Right cardiac atrium (tissue), 5 donors: ENCODE results near the gene CPT1B. TPM values are rescaled to one million over a fixed set of nuclear protein-coding genes. Genes with fewer than 3 reads are reported as not detected.
A peak's percentile ranks its signal among the peaks of the same experiment; 100 is the strongest.

Source experiments
- ATAC-seq, 2 donors: fragments of 200-7000 bp; cut with Tn5 transposase; one replicate each; pipeline versions ENCODE4 v1.8.0 to v1.9.1; 2020; ENCODE audit warnings: moderate library complexity in 2 of 2, mild to moderate bottlenecking in 1 of 2
- DNase-seq, 3 donors: peaks; one replicate each; pipeline ENCODE4 v3.0.0-alpha.2; 2020
- H3K27ac ChIP-seq: one replicate; pipeline ENCODE4 v1.5.1; 2013; ENCODE audit warnings: mild to moderate bottlenecking, low read length, control low read depth, moderate library complexity
- H3K27me3 ChIP-seq: one replicate; pipeline ENCODE4 v1.6.1; 2013; ENCODE audit not compliant: control insufficient read depth, insufficient read depth
- H3K4me1 ChIP-seq: one replicate; pipeline ENCODE4 v1.6.1; 2013; ENCODE audit warnings: low read length; ENCODE audit not compliant: control insufficient read depth, insufficient read depth
- H3K4me3 ChIP-seq: one replicate; pipeline ENCODE4 v1.5.1; 2013; ENCODE audit warnings: low read length, control low read depth
- H3K9me3 ChIP-seq: one replicate; pipeline ENCODE4 v1.6.1; 2013; ENCODE audit warnings: low read length; ENCODE audit not compliant: control insufficient read depth
- WGBS: extraction: QIAGEN DNeasy Blood & Tissue Kit; methylation state at CpG from one replicate; pipeline ENCODE4 v1.1.7; 2013; 5-methylcytosine and 5-hydroxymethylcytosine counted together
- intact Hi-C, 4 donors: fragments of 100-400 bp; cut with DNase I; formaldehyde crosslinking; loops; one replicate each; pipeline versions ENCODE4 v1.11.0 to v1.14.0; 2022 to 2023
- polyA plus RNA-seq: library from polyadenylated mRNA; stranded (reverse); fragments of 200-250 nt; gene quantifications from one replicate; pipeline ENCODE4 v1.2.3, GENCODE V29; 2013
- total RNA-seq, 4 donors: library from RNA; stranded (reverse); fragmentation: NEBNext Ultra II Directional; extraction: Animal tissue kit (Norgen Biotek cat#: 25700); gene quantifications; one replicate each; pipeline ENCODE4 v1.2.1, GENCODE V29; 2021
- donor health status: healthy with polysubstance abuse.
- donor health status: DM: no; HTN: yes; CAD: no.
- donor health status: DM: no; HTN: no; CAD: no.
- donor health status: DM: no; HTN: yes; CAD: no; lungs with severe emphysema.
- donor health status: DM: yes; HTN: yes; CAD: no.

Gene CPT1B
- total and polyA plus RNA-seq, 5 donors = 217 to 290 (median 237) TPM

GRCh38 chr22:50603511-50604255 lies 25.5 kb upstream of the CPT1B start:
- peak in 2 of 3 donors; percentile 42 to 54 for DNase-seq
- H3K9me3 ChIP-seq = no peaks in the 10 kb centered on the region
- no peaks in the 10 kb centered on the region for H3K27me3 ChIP-seq
- no peak overlapping the region for H3K4me3 ChIP-seq
- no peak overlapping the region for H3K27ac ChIP-seq
- no peaks in the 10 kb centered on the region for H3K4me1 ChIP-seq
- intact Hi-C loops = loop anchor here in 1 of 4 donors (10.0 kb wide), 1 partner anchor 109 kb away; no protein-coding TSS in a partner anchor
- 9% methylated on average over 70 of the region's 70 CpGs for WGBS
- no peak for ATAC-seq

GRCh38 chr22:50602338-50602700 lies 24.1 kb upstream of the CPT1B start:
- Histone ChIP-seq H3K27me3 (no peaks in the 10 kb centered on the region), H3K27ac (no peak overlapping the region), H3K4me1 (no peaks in the 10 kb centered on the region), H3K9me3 (no peaks in the 10 kb centered on the region), H3K4me3 (no peak overlapping the region)
- intact Hi-C loops = loop anchor here in 1 of 4 donors (10.0 kb wide), 1 partner anchor 108 kb away; no protein-coding TSS in a partner anchor
- 30% methylated on average over 2 of the region's 2 CpGs for WGBS
- no peak for ATAC-seq
- no peak for DNase-seq

GRCh38 chr22:50601669-50602337 lies 23.6 kb upstream of the CPT1B start:
- DNase-seq (peak in 1 of 3 donors; percentile 34), ATAC-seq (no peak)
- Histone ChIP-seq H3K4me3 (no peak overlapping the region), H3K27ac (no peak overlapping the region), H3K27me3 (no peaks in the 10 kb centered on the region), H3K9me3 (no peaks in the 10 kb centered on the region), H3K4me1 (no peaks in the 10 kb centered on the region)
- 58% methylated on average over 12 of the region's 12 CpGs for WGBS
- intact Hi-C loops = loop anchor here in 1 of 4 donors (10.0 kb wide), 1 partner anchor 107 kb away; no protein-coding TSS in a partner anchor

- intact Hi-C loops = loop anchor here in 1 of 4 donors (10.0 kb wide), 1 partner anchor 106 kb away; no protein-coding TSS in a partner anchor
- no peak for ATAC-seq
- WGBS = 9% methylated on average over 51 of the region's 52 CpGs
- peak overlapping the region; percentile 78 for H3K4me3 ChIP-seq
- DNase-seq = peak in 2 of 3 donors; percentile 52 to 59
- no peaks in the 10 kb centered on the region for H3K27me3 ChIP-seq
- H3K27ac ChIP-seq = no peak overlapping the region
- no peaks in the 10 kb centered on the region for H3K4me1 ChIP-seq
- H3K9me3 ChIP-seq = no peaks in the 10 kb centered on the region
Measured at GRCh38 chr22:50600967-50601668, 22.9 kb upstream of the CPT1B start.

GRCh38 chr22:50600538-50600937 lies 22.3 kb upstream of the CPT1B start, which contains the start of gene MAPK8IP2:
TSS of gene MAPK8IP2 (plus strand) at chr22:50600793. CDS start at chr22:50600819, 26 bp downstream.
- under 1% methylated on average over 61 of the region's 61 CpGs for WGBS
- no peaks in the 10 kb centered on the region for H3K4me1 ChIP-seq
- peak in 2 of 3 donors; percentile 49 to 50 for DNase-seq
- intact Hi-C loops = loop anchor here in 1 of 4 donors (10.0 kb wide), 1 partner anchor 106 kb away; no protein-coding TSS in a partner anchor
- no peaks in the 10 kb centered on the region for H3K9me3 ChIP-seq
- H3K27me3 ChIP-seq = no peaks in the 10 kb centered on the region
- H3K27ac ChIP-seq = no peak within 1 kb of the TSS
- peak within 1 kb of the TSS; percentile 78 for H3K4me3 ChIP-seq
- ATAC-seq = peak in 1 of 2 donors; percentile 34

- intact Hi-C loops = loop anchor here in 1 of 4 donors (10.0 kb wide), 1 partner anchor 105 kb away; no protein-coding TSS in a partner anchor
- WGBS = 15% methylated on average over 52 of the region's 52 CpGs
- Histone ChIP-seq H3K9me3 (no peaks in the 10 kb centered on the region), H3K4me1 (no peaks in the 10 kb centered on the region), H3K27ac (no peak overlapping the region), H3K4me3 (peak overlapping the region; percentile 78), H3K27me3 (no peaks in the 10 kb centered on the region)
- DNase-seq (peak; percentile 57 to 87 (median 84)), ATAC-seq (peak; percentile 66 to 77)
Measured at GRCh38 chr22:50599816-50600455, 21.7 kb upstream of the CPT1B start.

GRCh38 chr22:50597097-50597496 lies 18.9 kb upstream of the CPT1B start:
- no peak overlapping the region for H3K4me3 ChIP-seq
- DNase-seq = no peak
- no peaks in the 10 kb centered on the region for H3K4me1 ChIP-seq
- no peak for ATAC-seq
- no peaks in the 10 kb centered on the region for H3K9me3 ChIP-seq
- H3K27ac ChIP-seq = no peak overlapping the region
- H3K27me3 ChIP-seq = no peaks in the 10 kb centered on the region
- 89% methylated on average over 5 of the region's 5 CpGs for WGBS
- intact Hi-C loops = no loop called here

- no peak overlapping the region for H3K4me3 ChIP-seq
- 90% methylated on average over 3 of the region's 3 CpGs for WGBS
- no peak for ATAC-seq
- H3K4me1 ChIP-seq = no peaks in the 10 kb centered on the region
- no peaks in the 10 kb centered on the region for H3K9me3 ChIP-seq
- no peak overlapping the region for H3K27ac ChIP-seq
- DNase-seq = no peak
- no peaks in the 10 kb centered on the region for H3K27me3 ChIP-seq
- intact Hi-C loops = no loop called here
Measured at GRCh38 chr22:50595189-50595588, 17.0 kb upstream of the CPT1B start.

GRCh38 chr22:50587407-50587806 lies 9.2 kb upstream of the CPT1B start:
- ATAC-seq = no peak
- Histone ChIP-seq H3K4me3 (no peak overlapping the region), H3K9me3 (no peaks in the 10 kb centered on the region), H3K4me1 (peaks cover 4% of the 10 kb centered on the region), H3K27me3 (no peaks in the 10 kb centered on the region), H3K27ac (no peak overlapping the region)
- DNase-seq = peak in 1 of 3 donors; percentile 4
- 91% methylated on average over 5 of the region's 5 CpGs for WGBS
- intact Hi-C loops = no loop called here

- DNase-seq (no peak), ATAC-seq (no peak)
- intact Hi-C loops = no loop called here
- whole genome bisulfite sequencing = 82% methylated on average over 5 of the region's 5 CpGs
- H3K27me3 ChIP-seq = no peaks in the 10 kb centered on the region
- H3K4me3 ChIP-seq = no peak overlapping the region
- no peaks in the 10 kb centered on the region for H3K9me3 ChIP-seq
- peaks cover 7% of the 10 kb centered on the region for H3K4me1 ChIP-seq
- H3K27ac ChIP-seq = no peak overlapping the region
Measured at GRCh38 chr22:50586416-50586815, 8.2 kb upstream of the CPT1B start.
